Epidermal melanocyte (primary cell): Measurements from ENCODE around the gene TPSD1.
"Not testable (repeated sequence)": the region's sequence is repeated elsewhere in the genome, so short reads cannot be mapped to it uniquely, and the experiment has no call there.

ENCODE experiments used
- DNase-seq: peaks from one replicate; pipeline ENCODE4 v3.0.0; 2011; ENCODE audit warnings: low spot score; ENCODE audit not compliant: insufficient read length

Gene TPSD1

DNA sequence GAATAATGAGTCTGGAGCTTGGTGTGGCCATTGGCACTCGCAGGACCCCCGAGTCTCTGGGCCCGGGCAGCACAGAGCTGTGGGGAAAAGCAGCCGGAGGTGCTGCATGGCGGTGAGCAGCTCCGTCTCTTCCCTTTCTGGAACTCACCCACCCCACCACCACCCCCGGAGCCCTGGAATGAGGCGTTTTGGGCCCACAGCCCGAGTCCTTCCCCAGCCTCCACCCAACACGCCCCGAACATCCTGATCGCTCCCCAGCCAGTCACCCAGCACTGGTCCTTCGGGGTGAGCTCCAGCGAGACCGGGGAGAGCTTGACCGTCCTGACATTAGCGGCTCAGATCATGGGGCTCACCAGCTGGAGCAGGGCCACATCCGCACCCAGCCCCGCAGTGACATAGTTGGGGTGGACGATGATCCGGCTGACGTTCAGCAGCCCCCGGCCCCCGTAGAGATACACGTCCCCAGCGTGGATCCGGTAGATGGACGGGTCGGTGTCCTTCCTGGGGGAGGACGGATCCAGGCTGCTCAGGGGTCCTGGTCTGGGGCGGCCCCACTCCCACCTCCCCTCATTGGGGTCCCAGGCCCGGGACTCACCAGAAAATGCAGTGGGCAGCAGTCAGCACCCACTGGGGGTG, 6.5 kb downstream of the TPSD1 start:
- DNase-seq, result no peak

DNA sequence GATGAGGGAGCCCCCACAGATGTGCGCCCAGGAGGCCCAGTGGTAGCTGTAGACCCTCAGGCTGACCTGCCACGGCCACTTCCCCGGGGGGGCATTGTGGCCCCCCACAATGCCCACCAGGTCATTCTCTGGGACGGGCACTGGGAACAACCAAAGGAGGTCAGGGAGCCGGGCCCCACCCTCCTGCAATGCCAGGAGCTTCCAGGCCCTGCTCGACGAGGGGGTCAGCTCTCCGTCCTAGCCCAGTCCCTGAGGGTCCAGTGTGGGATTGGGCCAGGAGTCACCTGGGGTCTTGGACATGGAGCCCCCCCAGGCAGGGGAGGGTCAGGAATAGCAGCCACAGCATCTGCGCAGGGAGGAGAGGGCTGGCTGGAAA, 7.0 kb downstream of the TPSD1 start:
- no peak for DNase-seq

DNA sequence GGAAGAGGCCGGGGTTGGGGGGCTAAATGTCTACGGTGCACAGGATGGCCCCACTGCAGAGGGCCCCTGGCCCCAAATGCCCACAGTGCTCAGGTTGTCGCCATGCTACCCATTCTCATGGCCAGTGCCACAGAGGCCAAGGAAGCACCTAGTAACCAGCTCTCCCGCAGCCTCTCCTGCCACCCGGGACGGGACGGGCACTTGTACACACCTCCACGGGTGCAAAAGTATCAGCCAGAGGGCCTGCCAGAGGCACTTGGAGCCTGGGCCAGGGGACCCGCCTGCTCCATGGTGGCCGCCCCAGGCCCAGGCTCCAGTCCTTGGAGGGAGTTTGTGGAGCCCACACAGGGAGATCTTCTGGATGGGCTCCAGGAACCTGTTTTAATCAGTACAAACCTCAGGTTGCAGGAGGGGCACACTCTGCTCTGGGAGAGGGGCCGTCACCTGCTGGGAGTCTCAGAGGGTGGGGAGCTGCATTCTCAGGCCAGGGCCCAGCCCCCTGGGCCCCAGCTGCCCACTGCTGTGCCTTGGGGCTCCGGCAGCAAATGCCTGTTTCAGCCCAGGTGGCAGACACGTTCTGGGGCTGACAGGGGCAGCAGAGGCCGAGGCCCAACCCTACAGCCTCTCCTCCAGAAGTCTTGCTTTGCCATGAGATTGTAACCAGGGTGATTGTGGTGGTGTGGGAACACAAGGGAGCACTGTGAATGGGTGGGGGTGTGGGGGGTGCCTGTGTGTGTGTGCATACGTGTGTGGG, 7.9 kb downstream of the TPSD1 start:
- DNase-seq, result no peak

DNA sequence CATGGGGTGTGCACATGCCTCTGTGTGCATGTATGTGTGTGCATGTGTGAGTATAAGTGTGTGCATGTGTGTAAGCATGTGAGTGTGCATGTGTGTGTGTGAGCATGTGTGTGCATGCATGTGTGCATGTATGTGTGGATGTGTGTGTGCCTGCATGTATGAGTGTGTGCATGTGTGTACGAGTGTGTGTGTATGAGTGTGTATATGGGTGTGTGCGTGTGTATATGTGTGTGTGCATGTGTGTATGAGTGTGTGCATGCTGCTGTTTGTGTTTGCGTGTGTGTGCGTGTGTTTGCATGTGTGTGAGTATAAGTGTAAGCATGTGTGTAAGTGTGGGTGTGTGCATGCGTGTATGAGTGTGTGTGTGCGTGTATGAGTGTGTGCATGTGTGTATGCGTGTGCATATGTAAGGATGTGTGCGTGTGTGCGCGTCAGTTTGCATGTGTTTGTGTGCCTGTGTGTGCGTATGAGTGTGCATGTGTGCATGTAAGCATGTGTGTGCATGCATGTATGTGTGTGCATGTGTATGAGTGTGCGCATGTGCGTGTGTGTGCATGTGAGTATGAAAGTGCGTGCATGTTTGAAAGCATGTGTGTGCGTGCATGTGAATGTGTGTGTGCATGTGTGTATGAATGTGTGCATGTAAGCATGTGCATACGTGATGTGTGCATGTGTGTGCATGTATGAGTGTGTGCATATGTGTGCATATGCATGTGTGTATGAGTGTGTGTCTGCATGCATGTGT, 8.6 kb downstream of the TPSD1 start:
- no peak for DNase-seq

DNA sequence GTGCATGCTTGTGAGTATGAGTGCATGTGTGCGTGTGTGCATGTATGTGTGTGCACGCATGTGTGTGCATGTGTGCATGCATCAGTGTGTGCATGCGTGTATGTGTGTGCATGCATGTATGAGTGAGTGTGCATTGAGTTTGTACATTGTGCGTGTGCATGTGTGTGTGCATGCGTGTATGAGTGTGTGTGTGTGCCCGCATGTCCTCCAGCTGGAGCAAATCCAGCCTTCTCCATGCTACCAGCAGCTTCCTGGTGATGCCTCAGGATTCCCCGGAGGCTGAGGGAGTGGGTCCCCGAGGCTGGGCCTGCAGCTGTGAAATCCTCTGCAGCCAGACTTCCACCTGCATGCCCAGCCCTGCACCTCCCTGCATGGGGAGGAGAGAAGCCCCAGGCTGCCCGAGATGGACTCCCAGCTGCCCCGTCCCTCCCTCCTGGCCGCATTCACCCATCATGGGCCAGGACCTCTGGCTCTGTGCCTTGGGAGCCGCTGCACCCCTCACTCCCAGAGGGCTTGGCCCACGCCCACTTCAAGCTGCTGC, 9.3 kb downstream of the TPSD1 start:
- DNase-seq, result no peak

DNA sequence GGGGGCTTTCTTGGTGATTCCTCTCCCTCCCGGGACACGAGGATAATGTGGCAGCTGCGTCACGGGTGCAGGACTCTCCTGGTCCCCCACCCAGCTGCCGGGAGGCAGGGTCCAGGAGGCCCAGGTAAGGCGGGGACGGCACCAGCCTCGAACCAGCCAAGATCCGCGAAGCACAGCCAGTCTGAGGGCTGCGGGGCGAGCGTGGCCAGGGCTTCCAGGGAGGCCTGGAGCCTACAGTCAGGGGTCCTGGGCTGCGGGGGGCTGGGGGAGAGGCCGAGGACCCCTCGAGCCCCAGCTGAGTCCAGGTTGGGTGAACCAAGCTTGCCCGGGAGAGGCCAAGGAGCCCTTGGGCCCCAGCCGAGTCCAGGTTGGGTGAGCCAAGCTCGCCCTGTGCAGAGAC, 10.0 kb downstream of the TPSD1 start:
- DNase-seq, result no peak

DNA sequence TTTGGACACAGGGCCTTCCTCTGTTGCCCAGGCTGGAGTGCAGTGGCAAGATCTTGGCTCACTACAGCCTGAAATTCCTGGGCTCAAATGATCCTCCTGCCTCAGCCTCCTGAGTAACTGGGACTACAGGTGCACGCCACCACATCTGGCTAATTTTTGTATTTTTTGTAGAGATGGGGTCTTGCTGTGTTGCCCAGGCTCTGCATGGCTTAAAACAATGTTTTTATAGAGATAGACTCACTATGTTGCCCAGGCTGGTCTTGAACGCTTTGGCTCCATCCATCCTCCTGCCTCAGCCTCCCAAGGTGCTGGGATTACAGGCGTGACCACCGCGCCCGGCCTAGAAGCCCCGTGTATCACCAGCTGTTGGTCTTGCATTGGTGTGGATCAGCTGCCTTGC, 13.5 kb downstream of the TPSD1 start:
- not testable (repeated sequence) for DNase-seq

DNA sequence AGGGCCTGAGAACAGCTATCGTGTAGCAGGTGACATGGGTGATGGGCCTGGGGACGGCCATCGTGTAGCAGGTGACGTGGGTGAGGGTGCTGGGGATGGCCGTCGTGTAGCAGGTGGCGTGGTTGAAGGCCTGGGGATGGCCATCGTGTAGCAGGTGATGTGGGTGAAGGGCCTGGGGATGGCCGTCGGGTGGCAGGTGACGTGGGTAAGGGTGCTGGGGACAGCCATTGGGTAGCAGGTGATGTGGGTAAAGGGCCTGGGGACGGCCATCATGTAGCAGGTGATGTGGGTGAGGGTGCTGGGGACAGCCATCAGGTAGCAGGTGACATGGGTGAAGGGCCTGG, 15.5 kb downstream of the TPSD1 start:
- no peak for DNase-seq

DNA sequence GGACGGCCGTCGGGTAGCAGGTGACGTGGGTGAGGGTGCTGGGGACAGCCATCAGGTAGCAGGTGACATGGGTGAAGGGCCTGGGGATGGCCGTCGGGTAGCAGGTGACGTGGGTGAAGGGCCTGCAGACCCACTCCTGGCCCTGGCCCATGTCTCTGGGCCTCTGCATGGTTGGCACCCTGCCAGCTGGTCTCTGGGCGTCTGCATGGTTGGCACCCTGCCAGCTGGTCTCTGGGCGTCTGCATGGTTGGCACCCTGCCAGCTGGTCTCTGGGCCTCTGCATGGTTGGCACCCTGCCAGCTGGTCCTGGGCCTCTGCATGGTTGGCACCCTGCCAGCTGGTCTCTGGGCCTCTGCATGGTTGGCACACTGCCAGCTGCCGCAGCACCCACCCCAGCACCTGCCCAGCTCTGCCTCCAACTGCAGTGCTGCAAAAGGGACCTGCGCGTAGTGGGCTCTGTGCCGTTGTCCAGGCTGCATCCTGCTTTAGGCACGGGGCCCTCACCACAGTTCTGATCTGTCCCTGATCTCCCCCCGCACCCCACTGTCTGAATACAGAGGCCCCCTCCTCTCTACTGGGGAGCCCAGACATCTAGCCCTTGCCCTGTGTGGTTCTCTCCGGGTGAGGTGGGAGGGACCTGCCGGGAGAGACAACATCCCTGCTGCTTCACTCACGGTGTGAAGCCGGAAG, 16.0 kb downstream of the TPSD1 start:
- DNase-seq, result not testable (repeated sequence)

DNA sequence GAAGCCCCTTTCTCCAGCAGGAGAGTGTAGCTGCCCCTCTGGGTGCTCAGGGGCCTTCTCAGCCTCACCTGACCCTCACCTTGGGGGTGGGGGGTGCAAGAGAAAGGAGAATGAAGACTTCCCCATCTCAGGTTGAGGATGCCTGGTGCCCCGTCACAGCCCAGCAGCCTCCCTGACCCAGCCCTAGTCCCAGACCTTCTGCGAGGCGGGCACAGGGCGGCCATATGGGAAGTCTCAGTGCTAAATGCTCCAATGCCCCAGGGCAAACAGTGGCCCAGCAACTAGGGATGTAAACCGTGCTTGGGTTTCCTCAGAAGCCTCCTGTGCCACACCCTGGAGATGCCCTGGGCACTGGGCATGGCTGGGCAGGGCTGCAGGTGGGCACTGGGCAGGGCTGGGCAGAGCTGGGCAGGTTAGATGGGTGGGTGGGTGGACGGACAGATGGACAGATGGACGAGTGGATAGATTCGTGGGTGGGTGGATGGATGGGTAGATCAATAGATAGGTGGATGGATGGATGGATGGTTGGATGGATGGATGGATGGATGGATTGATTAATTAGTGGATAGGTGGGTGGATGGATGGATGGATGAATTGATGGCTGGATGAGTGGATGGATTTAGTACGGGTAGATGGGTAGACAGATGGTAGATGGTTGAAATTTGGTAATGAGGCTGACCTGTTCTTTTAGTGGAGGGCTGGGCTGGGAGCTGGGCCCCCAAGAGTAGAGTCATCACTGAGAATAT, 16.8 kb downstream of the TPSD1 start:
- DNase-seq, result no peak

DNA sequence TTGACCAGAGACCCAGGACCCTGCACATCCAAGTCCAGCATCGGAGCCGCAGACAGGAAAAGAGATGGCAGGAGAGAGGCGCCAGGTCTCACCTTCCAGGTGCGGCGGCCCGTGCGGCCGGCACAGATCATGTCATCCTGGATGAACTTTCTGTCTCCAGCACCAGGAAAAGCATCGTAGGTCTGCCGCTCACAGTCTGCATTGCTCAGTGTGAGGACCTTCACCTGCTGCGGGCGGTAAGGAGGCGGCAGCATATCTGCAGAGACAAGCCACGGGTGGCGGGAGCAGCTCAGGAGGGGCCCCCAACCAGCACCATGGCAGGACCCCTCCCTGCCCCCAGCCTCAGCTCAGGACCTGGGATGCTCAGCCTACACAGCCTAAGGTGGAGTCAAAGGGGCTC, 17.9 kb downstream of the TPSD1 start:
- DNase-seq, result no peak

DNA sequence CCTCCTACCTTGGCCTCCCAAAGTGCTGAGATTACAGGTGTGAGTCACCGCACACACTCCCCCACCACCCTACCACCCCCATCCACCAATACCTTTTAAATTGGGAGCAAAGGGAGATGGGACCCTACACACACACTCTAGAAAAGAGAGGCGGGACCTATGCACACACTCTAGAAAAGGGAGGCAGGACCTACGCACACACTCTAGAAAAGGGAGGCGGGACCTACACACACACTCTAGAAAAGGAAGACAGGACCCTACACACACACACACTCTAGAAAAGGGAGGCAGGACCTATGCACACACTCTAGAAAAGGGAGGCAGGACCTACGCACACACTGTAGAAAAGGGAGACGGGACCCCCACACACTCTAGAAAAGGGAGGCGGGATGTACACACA, 18.9 kb downstream of the TPSD1 start:
- no peak for DNase-seq

DNA sequence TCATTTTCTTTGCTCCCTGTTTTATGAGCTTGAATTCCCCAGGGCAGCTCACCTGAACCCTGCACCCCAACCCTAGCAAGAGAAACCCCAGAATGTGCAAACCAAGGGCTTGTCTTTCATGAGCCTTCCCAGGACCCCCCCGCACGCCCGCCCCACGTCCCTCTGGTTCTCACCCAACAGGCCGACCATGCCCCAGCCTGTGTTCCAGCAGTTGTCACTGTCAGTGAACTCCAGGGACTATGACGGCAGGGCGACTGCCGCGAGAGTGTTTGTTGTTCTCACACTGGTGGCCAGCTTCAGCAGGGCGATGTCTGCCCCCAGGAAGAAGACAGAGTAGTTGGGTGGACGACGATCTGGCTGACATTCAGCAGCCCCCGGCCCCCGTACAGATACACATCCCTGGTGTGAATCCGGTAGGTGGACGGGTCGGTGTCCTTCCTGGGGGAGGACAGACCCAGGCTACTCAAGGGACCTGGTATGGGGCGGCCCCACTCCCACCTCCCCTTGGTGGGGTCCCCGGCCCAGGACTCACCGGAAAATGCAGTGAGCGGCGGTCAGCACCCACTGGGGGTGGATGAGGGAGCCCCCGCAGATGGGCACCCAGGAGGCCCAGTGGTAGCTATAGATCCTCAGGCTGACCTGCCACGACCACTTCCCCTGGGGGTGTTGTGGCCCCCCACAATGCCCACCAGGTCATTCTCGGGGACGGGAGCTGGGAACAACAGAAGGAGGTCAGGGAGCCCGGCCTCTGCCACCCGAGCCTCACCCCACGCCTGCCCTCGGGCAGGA, 20.1 kb downstream of the TPSD1 start:
- no peak for DNase-seq

DNA sequence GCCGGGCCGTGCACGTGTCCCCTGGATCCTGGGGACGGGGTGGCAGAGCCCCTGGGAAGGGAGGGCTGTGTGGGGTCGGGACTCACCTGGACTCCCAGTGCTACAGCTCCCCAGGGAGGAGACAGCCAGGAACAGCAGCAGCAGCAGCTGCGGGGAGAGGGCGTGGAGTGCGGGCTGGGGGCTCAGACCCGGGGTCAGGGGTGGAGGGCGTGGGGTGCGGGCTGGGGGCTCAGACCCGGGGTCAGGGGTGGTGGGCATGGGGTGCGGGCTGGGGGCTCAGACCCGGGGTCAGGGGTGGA, 20.7 kb downstream of the TPSD1 start:
- DNase-seq, result no peak

DNA sequence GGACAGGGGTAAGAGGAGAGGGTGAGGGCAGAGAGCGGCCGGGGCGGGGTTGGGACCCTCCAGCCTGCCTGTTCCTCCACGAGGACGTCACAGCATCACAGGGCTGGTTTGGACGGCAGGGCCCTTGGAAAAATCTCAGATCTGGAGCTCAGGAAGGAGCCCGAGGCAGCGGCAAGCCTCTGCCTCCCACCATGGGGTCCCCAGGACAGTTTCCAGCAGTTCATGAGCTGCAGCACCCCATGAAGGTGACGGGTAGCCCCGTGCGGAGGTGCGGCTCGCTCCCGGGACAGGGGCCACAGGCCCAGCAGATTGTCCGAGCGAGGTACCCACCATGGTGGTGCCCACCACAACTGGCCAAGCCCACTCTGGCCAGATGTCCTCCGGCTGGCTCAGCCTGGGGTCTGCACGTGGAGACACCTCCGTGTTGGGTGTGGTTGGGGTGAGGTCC, 21.3 kb downstream of the TPSD1 start:
- no peak for DNase-seq

DNA sequence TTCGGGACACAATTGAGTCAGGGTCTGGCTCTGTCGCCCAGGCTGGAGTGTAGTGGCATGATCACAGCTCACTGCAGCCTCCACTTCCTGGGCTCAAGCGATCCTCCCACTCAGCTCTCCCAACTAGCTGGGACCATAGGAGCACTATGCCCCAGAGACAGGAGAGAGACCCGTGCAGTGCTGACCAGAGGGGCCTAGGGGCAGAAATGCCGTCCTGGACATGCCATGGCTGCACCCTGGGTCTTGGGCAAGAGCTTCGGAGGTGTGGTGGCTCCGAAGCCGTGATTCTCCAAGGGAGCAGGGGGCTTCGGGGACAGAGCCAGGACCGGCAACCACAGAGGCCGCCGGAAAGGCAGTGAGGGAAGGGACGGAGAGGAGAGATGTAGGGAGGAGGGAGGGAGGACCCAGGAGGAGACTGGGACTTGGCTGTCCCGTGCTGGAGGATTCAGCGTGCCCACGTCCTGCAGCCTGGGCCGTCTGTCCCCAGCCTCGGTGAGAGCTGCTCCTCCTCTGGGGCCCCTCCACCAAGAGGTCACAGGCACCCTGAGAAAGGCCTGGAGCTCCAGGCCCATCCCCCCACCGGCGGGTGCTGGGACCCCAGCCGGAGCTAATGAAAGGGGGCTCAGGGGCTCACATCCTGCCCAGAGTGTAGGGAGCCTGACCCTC, 21.9 kb downstream of the TPSD1 start:
- DNase-seq, result no peak

DNA sequence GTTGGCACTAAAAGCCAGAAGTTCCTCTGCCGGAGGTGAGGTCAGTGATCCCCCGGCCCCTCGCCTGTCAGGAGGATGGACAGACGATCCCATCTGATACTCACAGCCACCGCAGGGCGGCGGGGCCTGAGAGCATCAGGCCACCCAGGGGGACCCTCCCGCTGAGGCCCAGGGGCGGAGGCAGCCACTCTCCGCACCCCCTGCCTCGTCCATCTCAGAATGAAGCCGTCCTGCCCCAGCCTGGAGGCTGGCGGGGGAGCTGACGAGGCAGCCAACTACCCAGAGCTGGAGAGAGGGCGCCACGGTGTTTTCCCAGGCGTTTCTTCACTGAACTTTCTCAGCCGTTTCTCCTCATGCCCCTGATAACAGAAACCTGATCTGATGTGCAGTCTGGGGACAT, 22.6 kb downstream of the TPSD1 start:
- DNase-seq, result no peak

DNA sequence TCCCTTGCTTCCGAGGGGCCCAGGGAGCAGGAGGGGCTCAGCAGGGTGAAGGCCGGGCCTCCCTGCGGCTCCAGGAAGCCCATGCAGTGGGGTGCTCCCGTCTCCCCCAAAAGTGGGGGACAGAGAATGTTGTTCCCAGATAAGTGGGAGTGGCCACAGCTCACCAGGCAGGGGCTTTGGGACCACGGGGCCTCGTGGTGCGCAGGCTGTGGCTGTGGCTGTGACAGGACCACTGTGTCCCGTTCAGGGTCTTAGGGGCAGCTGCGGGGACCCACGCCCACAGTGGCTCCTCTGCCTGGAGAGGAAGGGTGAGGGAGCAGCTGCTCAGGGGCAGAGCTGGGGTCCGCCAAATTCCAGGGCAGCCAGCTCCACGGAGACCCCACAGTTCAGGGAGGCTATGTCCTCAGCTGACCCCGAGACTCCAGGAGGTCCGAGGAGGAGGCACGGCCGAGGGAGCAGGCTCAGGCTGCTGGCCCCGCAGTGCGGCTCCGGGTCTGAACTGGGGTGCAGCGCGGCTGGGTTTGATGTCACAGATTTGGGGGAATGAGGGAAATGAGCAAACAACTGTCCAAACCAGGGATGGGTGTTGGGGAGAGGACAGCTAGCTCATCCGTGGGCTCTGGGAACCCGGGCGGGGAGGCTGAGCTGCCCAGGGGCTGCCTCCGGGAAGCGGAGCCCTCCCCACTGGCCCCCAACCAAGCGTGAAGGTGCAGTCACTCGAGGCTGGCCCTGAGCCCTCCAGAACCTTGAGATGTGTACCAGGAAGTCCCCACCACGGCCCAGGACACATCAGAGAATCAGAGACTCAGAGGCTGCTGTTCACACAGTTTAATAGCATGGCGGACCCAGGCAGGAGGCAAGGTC, 23.4 kb downstream of the TPSD1 start:
- DNase-seq, result no peak
